SJSA1 (cell line): ENCODE measurements around the gene KRTAP29-1. TPM values are rescaled to one million over a fixed set of nuclear protein-coding genes. Genes with fewer than 3 reads are reported as not detected.
"Not testable (repeated sequence)": the region's sequence is repeated elsewhere in the genome, so short reads cannot be mapped to it uniquely, and the experiment has no call there.

Experiments
- DNase-seq, 2 experiments: peaks; one replicate each; pipeline ENCODE4 v3.0.0-alpha.2; 2015 to 2020; ENCODE audit warnings: low spot score in 2 of 2, low read depth in 1 of 2
- H3K27ac ChIP-seq: fragments of 250-450 bp; sonication (Bioruptor Pico); 2 replicates; pipeline ENCODE4 v1.5.1; 2020; ENCODE audit warnings: mild to moderate bottlenecking, moderate library complexity
- H3K27me3 ChIP-seq: fragments of 250-450 bp; sonication (Bioruptor Pico); replicated peaks from 2 replicates; pipeline ENCODE4 v1.5.1; 2020; ENCODE audit warnings: mild to moderate bottlenecking, moderate library complexity
- H3K36me3 ChIP-seq: fragments of 250-450 bp; sonication (Bioruptor Pico); 2 replicates; pipeline ENCODE4 v1.5.1; 2020; ENCODE audit warnings: mild to moderate bottlenecking
- H3K4me1 ChIP-seq: fragments of 250-450 bp; sonication (Bioruptor Pico); replicated peaks from 2 replicates; pipeline ENCODE4 v1.6.1; 2021; ENCODE audit warnings: mild to moderate bottlenecking
- H3K4me3 ChIP-seq: fragments of 250-450 bp; sonication (Bioruptor Pico); 2 replicates; pipeline ENCODE4 v1.5.1; 2020; ENCODE audit warnings: mild to moderate bottlenecking
- H3K9me3 ChIP-seq: fragments of 250-450 bp; sonication (Bioruptor Pico); replicated peaks from 2 replicates; pipeline ENCODE4 v1.5.1; 2020; ENCODE audit warnings: mild to moderate bottlenecking
- total RNA-seq: library from RNA; depleted of rRNA; stranded (reverse); fragments of >200 nt; shearing (Covaris generic); gene quantifications from 2 replicates; pipeline ENCODE4 v1.2.3, GENCODE V29; 2014

The KRTAP29-1 gene
- total RNA-seq, 1 experiment from 2014 or later = not detected

GRCh38 chr17:41298458-41299135 is 4.1 kb downstream of the KRTAP29-1 start:
- Histone ChIP-seq H3K27me3 (no peaks in the 10 kb centered on the region), H3K4me3 (no peak overlapping the region), H3K27ac (no peak overlapping the region)

GRCh38 chr17:41296846-41297245 is 5.8 kb downstream of the KRTAP29-1 start:
- DNase-seq = no peak
- Histone ChIP-seq H3K27me3 (no peaks in the 10 kb centered on the region), H3K4me1 (no peaks in the 10 kb centered on the region), H3K4me3 (no peak overlapping the region), H3K36me3 (no peaks in the 10 kb centered on the region), H3K27ac (no peak overlapping the region), H3K9me3 (no peaks in the 10 kb centered on the region)

More at GRCh38 chr17:41298458-41299135, 4.1 kb downstream of the KRTAP29-1 start:
- no peak for DNase-seq
- Histone ChIP-seq H3K4me1 (no peaks in the 10 kb centered on the region), H3K9me3 (no peaks in the 10 kb centered on the region), H3K36me3 (no peaks in the 10 kb centered on the region)

- no peak overlapping the region for H3K4me3 ChIP-seq
- no peaks in the 10 kb centered on the region for H3K4me1 ChIP-seq
- H3K27me3 ChIP-seq = no peaks in the 10 kb centered on the region
- no peak for DNase-seq
- no peaks in the 10 kb centered on the region for H3K36me3 ChIP-seq
- no peak overlapping the region for H3K27ac ChIP-seq
- no peaks in the 10 kb centered on the region for H3K9me3 ChIP-seq
Measured at GRCh38 chr17:41294016-41294415, 8.6 kb downstream of the KRTAP29-1 start.

GRCh38 chr17:41287050-41287449 is 15.6 kb downstream of the KRTAP29-1 start:
- H3K27ac ChIP-seq = no peak overlapping the region
- no peaks in the 10 kb centered on the region for H3K9me3 ChIP-seq
- no peak overlapping the region for H3K4me3 ChIP-seq
- no peaks in the 10 kb centered on the region for H3K36me3 ChIP-seq
- DNase-seq = no peak
- no peaks in the 10 kb centered on the region for H3K27me3 ChIP-seq
- H3K4me1 ChIP-seq = peaks cover 28% of the 10 kb centered on the region

- Histone ChIP-seq H3K4me1 (peaks cover 28% of the 10 kb centered on the region), H3K27ac (peak overlapping the region; percentile 57), H3K4me3 (no peak overlapping the region), H3K27me3 (no peaks in the 10 kb centered on the region), H3K9me3 (no peaks in the 10 kb centered on the region), H3K36me3 (no peaks in the 10 kb centered on the region)
- no peak for DNase-seq
Measured at GRCh38 chr17:41284546-41284945, 18.1 kb downstream of the KRTAP29-1 start.

- no peaks in the 10 kb centered on the region for H3K36me3 ChIP-seq
- peaks cover 28% of the 10 kb centered on the region for H3K4me1 ChIP-seq
- DNase-seq = peak; percentile 51 to 85
- peak overlapping the region; percentile 57 for H3K27ac ChIP-seq
- no peaks in the 10 kb centered on the region for H3K9me3 ChIP-seq
- H3K27me3 ChIP-seq = no peaks in the 10 kb centered on the region
- no peak overlapping the region for H3K4me3 ChIP-seq
Measured at GRCh38 chr17:41284043-41284442, 18.6 kb downstream of the KRTAP29-1 start.

- H3K27me3 ChIP-seq = no peaks in the 10 kb centered on the region
- H3K36me3 ChIP-seq = no peaks in the 10 kb centered on the region
- no peak for DNase-seq
- H3K9me3 ChIP-seq = no peaks in the 10 kb centered on the region
- no peak overlapping the region for H3K4me3 ChIP-seq
- no peak overlapping the region for H3K27ac ChIP-seq
- H3K4me1 ChIP-seq = peaks cover 15% of the 10 kb centered on the region
Measured at GRCh38 chr17:41278176-41278955, 24.3 kb downstream of the KRTAP29-1 start.

GRCh38 chr17:41275648-41276190 is 26.9 kb downstream of the KRTAP29-1 start, which contains the start of gene KRTAP9-7:
Gene KRTAP9-7 (plus strand): TSS chr17:41275698. CDS start chr17:41275698, 0 bp downstream.
- not testable (repeated sequence) for H3K36me3 ChIP-seq, H3K4me3 ChIP-seq, H3K4me1 ChIP-seq, H3K27ac ChIP-seq, H3K27me3 ChIP-seq, H3K9me3 ChIP-seq, DNase-seq

GRCh38 chr17:41271858-41272257 is 30.8 kb downstream of the KRTAP29-1 start:
- no peaks in the 10 kb centered on the region for H3K36me3 ChIP-seq
- no peak overlapping the region for H3K27ac ChIP-seq
- no peak for DNase-seq
- H3K4me1 ChIP-seq = no peaks in the 10 kb centered on the region
- H3K9me3 ChIP-seq = no peaks in the 10 kb centered on the region
- no peak overlapping the region for H3K4me3 ChIP-seq
- no peaks in the 10 kb centered on the region for H3K27me3 ChIP-seq

GRCh38 chr17:41271323-41271722 is 31.3 kb downstream of the KRTAP29-1 start:
- H3K36me3 ChIP-seq, H3K9me3 ChIP-seq, DNase-seq, H3K27ac ChIP-seq, H3K4me3 ChIP-seq, H3K4me1 ChIP-seq, H3K27me3 ChIP-seq: not testable (repeated sequence)

- DNase-seq = no peak
- no peaks in the 10 kb centered on the region for H3K4me1 ChIP-seq
- H3K27ac ChIP-seq = no peak overlapping the region
- no peaks in the 10 kb centered on the region for H3K9me3 ChIP-seq
- H3K36me3 ChIP-seq = no peaks in the 10 kb centered on the region
- H3K27me3 ChIP-seq = no peaks in the 10 kb centered on the region
- no peak overlapping the region for H3K4me3 ChIP-seq
Measured at GRCh38 chr17:41267711-41268110, 34.9 kb downstream of the KRTAP29-1 start.

- Histone ChIP-seq H3K4me1 (no peaks in the 10 kb centered on the region), H3K9me3 (no peaks in the 10 kb centered on the region), H3K36me3 (no peaks in the 10 kb centered on the region), H3K27ac (no peak within 1 kb of the TSS), H3K27me3 (no peaks in the 10 kb centered on the region), H3K4me3 (no peak within 1 kb of the TSS)
- no peak for DNase-seq
Measured at GRCh38 chr17:41265078-41265477, 37.6 kb downstream of the KRTAP29-1 start, which contains the start of gene KRTAP9-6. Gene KRTAP9-6 (plus strand): TSS chr17:41265378. CDS start chr17:41265378, 0 bp downstream.

GRCh38 chr17:41264599-41264998 is 38.1 kb downstream of the KRTAP29-1 start:
- Histone ChIP-seq H3K36me3 (no peaks in the 10 kb centered on the region), H3K27ac (no peak overlapping the region), H3K27me3 (no peaks in the 10 kb centered on the region), H3K4me3 (no peak overlapping the region), H3K9me3 (no peaks in the 10 kb centered on the region), H3K4me1 (no peaks in the 10 kb centered on the region)
- peak in 1 of 2 experiments; percentile 0 for DNase-seq

GRCh38 chr17:41263212-41263611 is 39.4 kb downstream of the KRTAP29-1 start:
- H3K27me3 ChIP-seq = no peaks in the 10 kb centered on the region
- no peak for DNase-seq
- H3K4me3 ChIP-seq = no peak overlapping the region
- H3K36me3 ChIP-seq = no peaks in the 10 kb centered on the region
- H3K4me1 ChIP-seq = no peaks in the 10 kb centered on the region
- no peaks in the 10 kb centered on the region for H3K9me3 ChIP-seq
- H3K27ac ChIP-seq = no peak overlapping the region
